ENCODE results near the gene USP40.

USP40 gene

DNA sequence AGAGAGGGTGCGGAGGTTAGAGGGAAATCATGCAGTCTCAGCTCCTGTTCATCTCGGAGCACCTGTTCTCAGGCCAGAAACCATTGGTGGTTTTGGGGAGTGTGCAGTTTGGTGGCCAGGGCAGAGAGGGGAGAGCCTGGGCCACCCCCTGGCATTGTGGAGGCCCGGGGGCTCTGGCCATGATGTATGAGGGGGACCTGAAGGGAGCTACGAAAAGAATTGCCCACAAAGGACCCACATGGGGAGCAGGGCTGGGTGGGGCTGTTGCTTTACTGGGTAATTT, 124.6 kb downstream of the USP40 start:
- H3K4me3 ChIP-seq (ENCODE audit: low read depth in 1 of 2, low read length in 2 of 2), result no peak overlapping the region
- no peaks in the 10 kb centered on the region for H3K27me3 ChIP-seq (ENCODE audit: insufficient read depth, low read length, poor library complexity)
- H3K36me3 ChIP-seq (ENCODE audit: insufficient read depth, low read length), result peaks cover 65% of the 10 kb centered on the region
- no peak for DNase-seq
- H3K4me2 ChIP-seq (ENCODE audit: insufficient read depth, low read length), result no peak overlapping the region
- H3K79me2 ChIP-seq (ENCODE audit: insufficient read depth, low read length), result no peaks in the 10 kb centered on the region
- no peak overlapping the region for H3K27ac ChIP-seq (ENCODE audit: low read length)
- no peak overlapping the region for H3K9ac ChIP-seq (ENCODE audit: low read depth, low read length)
- H2AFZ ChIP-seq (ENCODE audit: low read depth, low read length), result no peak overlapping the region
- H4K20me1 ChIP-seq (ENCODE audit: insufficient read depth, low read length), result 0 out of 2 replicates have a peak, but pooled peaks cover 7% of the 10 kb centered on the region
- TF ChIP-seq EZH2 (IDR thresholded peaks at IDR 0.05; ENCODE audit: borderline replicate concordance, low read depth, low read length, severe bottlenecking), result no peak
- TF ChIP-seq, protein P1, sequence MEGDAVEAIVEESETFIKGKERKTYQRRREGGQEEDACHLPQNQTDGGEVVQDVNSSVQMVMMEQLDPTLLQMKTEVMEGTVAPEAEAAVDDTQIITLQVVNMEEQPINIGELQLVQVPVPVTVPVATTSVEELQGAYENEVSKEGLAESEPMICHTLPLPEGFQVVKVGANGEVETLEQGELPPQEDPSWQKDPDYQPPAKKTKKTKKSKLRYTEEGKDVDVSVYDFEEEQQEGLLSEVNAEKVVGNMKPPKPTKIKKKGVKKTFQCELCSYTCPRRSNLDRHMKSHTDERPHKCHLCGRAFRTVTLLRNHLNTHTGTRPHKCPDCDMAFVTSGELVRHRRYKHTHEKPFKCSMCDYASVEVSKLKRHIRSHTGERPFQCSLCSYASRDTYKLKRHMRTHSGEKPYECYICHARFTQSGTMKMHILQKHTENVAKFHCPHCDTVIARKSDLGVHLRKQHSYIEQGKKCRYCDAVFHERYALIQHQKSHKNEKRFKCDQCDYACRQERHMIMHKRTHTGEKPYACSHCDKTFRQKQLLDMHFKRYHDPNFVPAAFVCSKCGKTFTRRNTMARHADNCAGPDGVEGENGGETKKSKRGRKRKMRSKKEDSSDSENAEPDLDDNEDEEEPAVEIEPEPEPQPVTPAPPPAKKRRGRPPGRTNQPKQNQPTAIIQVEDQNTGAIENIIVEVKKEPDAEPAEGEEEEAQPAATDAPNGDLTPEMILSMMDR (IDR thresholded peaks at IDR 0.05; ENCODE audit: borderline replicate concordance, extremely low read depth, low read length, poor library complexity, severe bottlenecking), result no peak
- no peaks in the 10 kb centered on the region for H3K4me1 ChIP-seq (ENCODE audit: insufficient read depth, low read length)
- H3K9me3 ChIP-seq (ENCODE audit: insufficient read depth, low read length, severe bottlenecking), result no peaks in the 10 kb centered on the region
- no peak for ATAC-seq (ENCODE audit: insufficient read depth, low read depth)

DNA sequence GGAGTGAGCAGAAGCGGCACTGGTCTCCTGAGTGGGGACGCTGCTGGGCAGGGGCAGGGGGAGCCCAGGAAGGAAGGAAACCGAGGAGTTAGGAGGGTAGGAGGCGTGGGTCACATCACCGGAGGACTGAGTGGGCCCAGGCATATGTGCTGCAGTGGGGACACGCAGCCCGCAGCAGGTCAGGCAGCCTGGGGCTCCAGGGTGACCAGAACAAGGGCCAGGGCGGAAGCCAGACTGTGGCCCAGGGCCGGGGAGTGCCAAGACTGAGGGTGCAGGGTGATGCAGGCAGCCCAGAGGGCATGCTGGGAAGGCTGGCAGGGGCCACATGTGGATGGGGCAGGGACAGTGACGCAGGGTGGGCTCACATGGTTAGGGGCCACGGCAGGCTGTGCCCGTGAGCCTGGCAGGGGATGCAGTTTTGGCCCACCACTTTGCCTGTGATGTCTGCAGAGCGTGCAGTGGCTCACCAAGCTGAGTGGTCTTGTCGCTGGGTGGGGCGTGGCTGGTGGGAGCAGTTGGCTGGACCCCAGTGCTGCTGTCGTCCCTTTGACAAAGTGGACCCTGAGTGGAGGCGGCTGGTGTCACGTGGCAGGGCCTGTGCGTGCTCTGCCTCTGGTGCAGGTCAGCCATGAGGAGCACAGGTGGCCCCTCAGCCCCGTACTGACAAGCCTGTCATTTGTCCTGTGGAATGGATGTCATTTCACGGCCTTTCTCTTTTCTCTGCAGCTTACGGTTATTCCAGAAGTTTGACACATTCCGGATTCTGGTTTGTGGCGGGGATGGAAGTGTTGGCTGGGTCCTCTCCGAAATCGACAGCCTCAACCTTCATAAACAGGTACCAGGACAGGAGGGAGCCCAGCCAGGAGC, 125.2 kb downstream of the USP40 start:
- H3K79me2 ChIP-seq (ENCODE audit: insufficient read depth, low read length), result no peaks in the 10 kb centered on the region
- H3K36me3 ChIP-seq (ENCODE audit: insufficient read depth, low read length), result peaks cover 66% of the 10 kb centered on the region
- no peak overlapping the region for H3K9ac ChIP-seq (ENCODE audit: low read depth, low read length)
- no peak for ATAC-seq (ENCODE audit: insufficient read depth, low read depth)
- no peaks in the 10 kb centered on the region for H3K9me3 ChIP-seq (ENCODE audit: insufficient read depth, low read length, severe bottlenecking)
- TF ChIP-seq, protein P1 (IDR thresholded peaks at IDR 0.05; ENCODE audit: borderline replicate concordance, extremely low read depth, low read length, poor library complexity, severe bottlenecking), result no peak
- TF ChIP-seq EZH2 (IDR thresholded peaks at IDR 0.05; ENCODE audit: borderline replicate concordance, low read depth, low read length, severe bottlenecking), result no peak
- no peak overlapping the region for H3K27ac ChIP-seq (ENCODE audit: low read length)
- H4K20me1 ChIP-seq (ENCODE audit: insufficient read depth, low read length), result 0 out of 2 replicates have a peak, but pooled peaks cover 7% of the 10 kb centered on the region
- no peak overlapping the region for H3K4me3 ChIP-seq (ENCODE audit: low read depth in 1 of 2, low read length in 2 of 2)
- H3K27me3 ChIP-seq (ENCODE audit: insufficient read depth, low read length, poor library complexity), result no peaks in the 10 kb centered on the region
- no peak overlapping the region for H3K4me2 ChIP-seq (ENCODE audit: insufficient read depth, low read length)
- DNase-seq, result no peak
- no peaks in the 10 kb centered on the region for H3K4me1 ChIP-seq (ENCODE audit: insufficient read depth, low read length)
- H2AFZ ChIP-seq (ENCODE audit: low read depth, low read length), result no peak overlapping the region

DNA sequence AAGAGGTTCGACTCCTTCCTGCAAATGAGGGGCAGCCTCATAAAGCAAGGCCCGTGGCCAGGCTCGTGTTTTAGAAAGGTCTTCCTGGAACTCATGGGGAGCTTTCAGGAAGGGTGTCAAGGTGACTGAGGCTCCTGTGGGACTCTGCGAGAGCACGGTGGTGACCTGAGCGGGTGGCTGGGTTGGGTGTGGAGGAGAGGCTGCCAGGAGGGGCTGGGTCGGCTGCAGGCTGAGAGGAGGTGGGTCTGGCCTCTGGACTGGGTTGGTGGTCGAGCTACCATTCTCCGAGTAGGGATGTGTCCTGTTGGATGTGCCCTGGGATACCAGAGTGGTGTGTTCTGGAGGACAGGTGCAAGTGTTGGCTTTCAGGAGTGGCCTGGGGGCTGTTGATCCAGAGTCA, 125.9 kb downstream of the USP40 start:
- DNase-seq, result no peak
- Histone ChIP-seq H3K4me2 (ENCODE audit: insufficient read depth, low read length) (no peak overlapping the region), H4K20me1 (ENCODE audit: insufficient read depth, low read length) (0 out of 2 replicates have a peak, but pooled peaks cover 7% of the 10 kb centered on the region), H3K27me3 (ENCODE audit: insufficient read depth, low read length, poor library complexity) (no peaks in the 10 kb centered on the region), H3K36me3 (ENCODE audit: insufficient read depth, low read length) (peaks cover 66% of the 10 kb centered on the region), H3K79me2 (ENCODE audit: insufficient read depth, low read length) (no peaks in the 10 kb centered on the region), H3K9me3 (ENCODE audit: insufficient read depth, low read length, severe bottlenecking) (no peaks in the 10 kb centered on the region), H3K4me3 (ENCODE audit: low read depth in 1 of 2, low read length in 2 of 2) (no peak overlapping the region), H2AFZ (ENCODE audit: low read depth, low read length) (no peak overlapping the region), H3K27ac (ENCODE audit: low read length) (no peak overlapping the region), H3K4me1 (ENCODE audit: insufficient read depth, low read length) (no peaks in the 10 kb centered on the region), H3K9ac (ENCODE audit: low read depth, low read length) (no peak overlapping the region)
- TF ChIP-seq EZH2 (IDR thresholded peaks at IDR 0.05; ENCODE audit: borderline replicate concordance, low read depth, low read length, severe bottlenecking), result no peak
- TF ChIP-seq, protein P1 (IDR thresholded peaks at IDR 0.05; ENCODE audit: borderline replicate concordance, extremely low read depth, low read length, poor library complexity, severe bottlenecking), result no peak
- no peak for ATAC-seq (ENCODE audit: insufficient read depth, low read depth)
